Measurements from ENCODE around the gene ADARB1.

GRCh38 chr21:45196620-45197019 lies 122.2 kb downstream of the ADARB1 start:
- TF ChIP-seq, protein P1, sequence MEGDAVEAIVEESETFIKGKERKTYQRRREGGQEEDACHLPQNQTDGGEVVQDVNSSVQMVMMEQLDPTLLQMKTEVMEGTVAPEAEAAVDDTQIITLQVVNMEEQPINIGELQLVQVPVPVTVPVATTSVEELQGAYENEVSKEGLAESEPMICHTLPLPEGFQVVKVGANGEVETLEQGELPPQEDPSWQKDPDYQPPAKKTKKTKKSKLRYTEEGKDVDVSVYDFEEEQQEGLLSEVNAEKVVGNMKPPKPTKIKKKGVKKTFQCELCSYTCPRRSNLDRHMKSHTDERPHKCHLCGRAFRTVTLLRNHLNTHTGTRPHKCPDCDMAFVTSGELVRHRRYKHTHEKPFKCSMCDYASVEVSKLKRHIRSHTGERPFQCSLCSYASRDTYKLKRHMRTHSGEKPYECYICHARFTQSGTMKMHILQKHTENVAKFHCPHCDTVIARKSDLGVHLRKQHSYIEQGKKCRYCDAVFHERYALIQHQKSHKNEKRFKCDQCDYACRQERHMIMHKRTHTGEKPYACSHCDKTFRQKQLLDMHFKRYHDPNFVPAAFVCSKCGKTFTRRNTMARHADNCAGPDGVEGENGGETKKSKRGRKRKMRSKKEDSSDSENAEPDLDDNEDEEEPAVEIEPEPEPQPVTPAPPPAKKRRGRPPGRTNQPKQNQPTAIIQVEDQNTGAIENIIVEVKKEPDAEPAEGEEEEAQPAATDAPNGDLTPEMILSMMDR (IDR thresholded peaks at IDR 0.05): no peak
- TF ChIP-seq POLR2A (IDR thresholded peaks at IDR 0.05): no peak
- TF ChIP-seq EP300 (IDR thresholded peaks at IDR 0.05): no peak

All from stomach (tissue), 4 donors.